HepG2 (cell line): ENCODE data around the gene FAM193A. TPM values are rescaled to one million over a fixed set of nuclear protein-coding genes. Genes with fewer than 3 reads are reported as not detected.

ENCODE experiments used
- ATAC-seq: fragments of 200-7000 bp; cut with Tn5 transposase; 3 replicates; pipeline ENCODE4 v1.9.1; 2020; ENCODE audit warnings: mild to moderate bottlenecking, moderate library complexity
- BruUV-seq: library from RNA; stranded (reverse); fragments of 400-500 nt; replicated peaks from 2 replicates; lab custom pipeline; 2021; lab: Mats Ljungman, UMichigan
- CTCF ChIA-PET: fragments of 300-600 bp; formaldehyde crosslinking; extraction: SDS; loops from one replicate; lab custom pipeline; 2021; ENCODE audit warnings: low total read pairs, inconsistent platforms, low intra/inter-chr PET ratio; lab: Yijun Ruan, JAX
- POLR2A ChIA-PET: fragments of 350-600 bp; sonication (Branson Sonifier 250); formaldehyde crosslinking; loops from one replicate; lab custom pipeline; 2020; ENCODE audit warnings: antibody characterized with exemption, inconsistent platforms; lab: Yijun Ruan, JAX
- DNase-seq: peaks from one replicate; pipeline ENCODE4 v3.0.0-alpha.2; 2015; ENCODE audit warnings: low spot score
- FAIRE-seq: peaks from 3 replicates; lab custom pipeline; 2011; peaks lifted over from hg19 to GRCh38; lab: Jason Lieb, UNC
- H2AFZ ChIP-seq: one replicate; pipeline ENCODE4 v1.6.1; 2011; ENCODE audit warnings: low read length, inconsistent platforms
- H3K27ac ChIP-seq: fragments of 300-600 bp; 3 replicates; pipeline ENCODE4 v1.8.0; 2011; ENCODE audit warnings: mixed run types, mild to moderate bottlenecking, mixed read lengths, low read length, inconsistent platforms; ENCODE audit not compliant: insufficient read depth; ENCODE audit errors: extremely low read length
- H3K27me3 ChIP-seq, 2 experiments: fragments of 200-600 bp in 1 of 2; 2 replicates in 1 of 2; 3 replicates in 1 of 2; pipeline versions ENCODE4 v1.6.0 to v1.8.0; 2011; ENCODE audit warnings: low read length in 2 of 2, mild to moderate bottlenecking in 2 of 2, moderate library complexity in 2 of 2, inconsistent platforms in 1 of 2; ENCODE audit not compliant: insufficient read depth in 2 of 2, control insufficient read depth in 1 of 2
- H3K36me3 ChIP-seq, 2 experiments: fragments of 200-600 bp in 1 of 2; replicated peaks in 1 of 2; 2 replicates in 1 of 2; 3 replicates in 1 of 2; pipeline versions ENCODE4 v1.5.1 to v1.8.0; 2011; ENCODE audit warnings: low read length in 2 of 2, inconsistent platforms in 1 of 2; ENCODE audit not compliant: insufficient read depth in 2 of 2, control insufficient read depth in 1 of 2
- H3K4me1 ChIP-seq: 2 replicates; pipeline ENCODE4 v1.5.1; 2012; ENCODE audit warnings: low read length, inconsistent platforms; ENCODE audit not compliant: insufficient read depth
- H3K4me2 ChIP-seq: 2 replicates; pipeline ENCODE4 v1.6.0; 2011; ENCODE audit warnings: low read depth, low read length, inconsistent platforms
- H3K4me3 ChIP-seq, 3 experiments: fragments of 200-600 bp in 1 of 3; sonication (generic), shearing (Covaris generic) in 1 of 3; replicated peaks in 1 of 3; 2 replicates each; pipeline ENCODE4 v1.5.1; 2011 to 2016; ENCODE audit warnings: low read length in 3 of 3, inconsistent platforms in 2 of 3, low read depth in 2 of 3, mild to moderate bottlenecking in 2 of 3, control low read depth in 1 of 3, mixed read lengths in 1 of 3; ENCODE audit not compliant: insufficient read depth in 1 of 3
- H3K79me2 ChIP-seq: one replicate; pipeline ENCODE4 v1.6.1; 2011; ENCODE audit warnings: low read length, inconsistent platforms; ENCODE audit not compliant: insufficient read depth
- H3K9ac ChIP-seq: 2 replicates; pipeline ENCODE4 v1.6.0; 2011; ENCODE audit warnings: mild to moderate bottlenecking, low read depth, low read length, inconsistent platforms; ENCODE audit not compliant: insufficient read depth
- H3K9me3 ChIP-seq: 2 replicates; pipeline ENCODE4 v1.5.1; 2012; ENCODE audit warnings: mild to moderate bottlenecking, low read length
- H4K20me1 ChIP-seq: 2 replicates; pipeline ENCODE4 v1.6.0; 2011; ENCODE audit warnings: inconsistent platforms, mild to moderate bottlenecking, low read length, moderate library complexity; ENCODE audit not compliant: insufficient read depth
- AGO2 ChIP-seq: fragments of 200-400 bp; formaldehyde crosslinking; optimal IDR thresholded peaks from 2 replicates; pipeline ENCODE3; 2017; ENCODE audit warnings: mild to moderate bottlenecking, low read depth, low read length, moderate library complexity
- ARHGAP35 ChIP-seq: sonication (generic); formaldehyde crosslinking; IDR thresholded peaks from 2 replicates; pipeline ENCODE4 v1.9.0; 2022; ENCODE audit warnings: mild to moderate bottlenecking, inconsistent platforms, moderate library complexity, missing genetic modification reagents, borderline replicate concordance
- BRCA1 ChIP-seq: sonication (generic); formaldehyde crosslinking; IDR thresholded peaks from 2 replicates; pipeline ENCODE4 v1.4.0; 2020; ENCODE audit warnings: missing genetic modification reagents
- GABPB1 ChIP-seq: IDR thresholded peaks from 2 replicates; pipeline ENCODE4 v1.6.1; 2016; ENCODE audit warnings: mild to moderate bottlenecking, missing genetic modification reagents, moderate library complexity, missing compliant biosample characterization
- HBP1 ChIP-seq: IDR thresholded peaks from 2 replicates; pipeline ENCODE4 v1.6.1; 2016; ENCODE audit warnings: low read depth, control low read depth
- JDP2 ChIP-seq: sonication (generic); formaldehyde crosslinking; IDR thresholded peaks from 2 replicates; pipeline ENCODE4 v1.8.1; 2022; ENCODE audit warnings: missing genetic modification reagents, borderline replicate concordance
- MAF1 ChIP-seq: sonication (generic); formaldehyde crosslinking; IDR thresholded peaks from 2 replicates; pipeline ENCODE4 v1.5.0; 2020; ENCODE audit warnings: missing genetic modification reagents, borderline replicate concordance
- MYPOP ChIP-seq: sonication (generic); formaldehyde crosslinking; IDR thresholded peaks from 2 replicates; pipeline ENCODE4 v1.8.1; 2023; ENCODE audit warnings: mild to moderate bottlenecking, moderate library complexity, missing genetic modification reagents
- RFX1 ChIP-seq: fragments of 450-650 bp; IDR thresholded peaks from 2 replicates; pipeline ENCODE4 v1.6.1; 2017
- TERF1 ChIP-seq: sonication (generic); formaldehyde crosslinking; IDR thresholded peaks from 2 replicates; pipeline ENCODE4 v1.8.0; 2022; ENCODE audit warnings: mild to moderate bottlenecking, missing genetic modification reagents, moderate library complexity
- TFDP2 ChIP-seq: sonication (generic); formaldehyde crosslinking; IDR thresholded peaks from 2 replicates; pipeline ENCODE4 v1.4.0; 2020; ENCODE audit warnings: missing genetic modification reagents
- ZBTB33 ChIP-seq: sonication (generic); formaldehyde crosslinking; IDR thresholded peaks from 2 replicates; pipeline ENCODE4 v1.4.0; 2020; ENCODE audit warnings: missing genetic modification reagents
- ZNF292 ChIP-seq: sonication (generic); formaldehyde crosslinking; IDR thresholded peaks from 2 replicates; pipeline ENCODE4 v1.8.1; 2022; ENCODE audit warnings: mild to moderate bottlenecking, low read depth, missing genetic modification reagents, borderline replicate concordance
- ZNF337 ChIP-seq: sonication (generic); formaldehyde crosslinking; IDR thresholded peaks from 2 replicates; pipeline ENCODE4 v1.5.1; 2020; ENCODE audit warnings: missing genetic modification reagents, low read depth, mild to moderate bottlenecking, borderline replicate concordance
- ZNF557 ChIP-seq: sonication (generic); formaldehyde crosslinking; IDR thresholded peaks from 2 replicates; pipeline ENCODE4 v1.4.0; 2020; ENCODE audit warnings: missing genetic modification reagents
- ZNF567 ChIP-seq: sonication (generic); formaldehyde crosslinking; IDR thresholded peaks from 2 replicates; pipeline ENCODE4 v1.8.1; 2023; ENCODE audit warnings: mild to moderate bottlenecking, missing genetic modification reagents, borderline replicate concordance
- ZSCAN21 ChIP-seq: sonication (generic); formaldehyde crosslinking; IDR thresholded peaks from 2 replicates; pipeline ENCODE4 v1.8.0; 2022; ENCODE audit warnings: mild to moderate bottlenecking, missing genetic modification reagents, moderate library complexity, borderline replicate concordance
- ZSCAN31 ChIP-seq: sonication (generic); formaldehyde crosslinking; IDR thresholded peaks from 2 replicates; pipeline ENCODE4 v1.5.0; 2020; ENCODE audit warnings: low read depth, mild to moderate bottlenecking, missing genetic modification reagents
- WGBS: methylation state at CpG from one replicate; pipeline ENCODE4 v1.1.6; 2017; ENCODE audit warnings: low lambda C conversion rate; 5-methylcytosine and 5-hydroxymethylcytosine counted together
- in situ Hi-C: cut with HindIII; loops from 2 replicates; pipeline ENCODE4 v1.10.0; 2017; ENCODE audit warnings: low pct_unique_long_range_greater_than_20kb; ENCODE audit not compliant: extremely low pct_ligation_motif_present
- intact Hi-C: fragments of 100-400 bp; cut with micrococcal nuclease; formaldehyde crosslinking; loops from one replicate; pipeline ENCODE4 v1.10.0; 2022; ENCODE audit not compliant: unreplicated experiment
- polyA plus RNA-seq, 8 experiments: library from polyadenylated mRNA; depleted of rRNA in 3 of 8; stranded (reverse) in 7 of 8; unstranded in 1 of 8; fragments of >200 nt; fragmentation: Illumina TruSeq in 4 of 8; extraction: Trizol in 4 of 8; gene quantifications; 2 replicates each; pipeline versions ENCODE4 v1.2.1 to v1.2.3, GENCODE V29; 2011 to 2016; ENCODE audit warnings: low read depth in 4 of 8, missing spikeins in 1 of 8, mixed read lengths in 1 of 8; ENCODE audit not compliant: insufficient read depth in 1 of 8
- total RNA-seq, 5 experiments: library from RNA; depleted of rRNA; stranded (reverse); fragments of >200 nt; fragmentation: Illumina TruSeq; extraction: Trizol; gene quantifications; 2 replicates each; pipeline ENCODE4 v1.2.3, GENCODE V29; 2016; ENCODE audit warnings: low read depth in 1 of 5

Gene FAM193A
- total and polyA plus RNA-seq, 2 of the 13 experiments (the other 11 are each of a cell fraction or from before 2014, with no cell fraction given): 5.7 to 8.7 TPM

GRCh38 chr4:2593003-2593402 lies 56.6 kb downstream of the FAM193A start:
- CTCF ChIA-PET: no interaction called here
- WGBS: 92% methylated on average over 5 of the region's 5 CpGs
- no peak overlapping the region for H3K4me3 ChIP-seq
- H3K4me1 ChIP-seq: peaks cover 45% of the 10 kb centered on the region
- intact Hi-C loops: loop anchor here (10.0 kb wide), 1 partner anchor 48 kb away; no protein-coding TSS in a partner anchor
- BruUV-seq: no TSS peak
- no peaks in the 10 kb centered on the region for H3K9me3 ChIP-seq
- TF ChIP-seq AGO2: no peak
- TF ChIP-seq ZNF557: no peak
- no peak for TF ChIP-seq RFX1
- TF ChIP-seq ARHGAP35 (CRISPR knock-in tag): no peak
- no peak for TF ChIP-seq ZSCAN31 (CRISPR knock-in tag)
- TF ChIP-seq MYPOP (CRISPR knock-in tag): no peak
- TF ChIP-seq ZSCAN21 (CRISPR knock-in tag): no peak
- no peak for TF ChIP-seq TERF1 (CRISPR knock-in tag)
- no peak for TF ChIP-seq MAF1 (CRISPR knock-in tag)
- TF ChIP-seq GABPB1 (CRISPR knock-in tag): no peak
- no peak for TF ChIP-seq TFDP2 (CRISPR knock-in tag)
- TF ChIP-seq ZNF292: no peak
- no peak for TF ChIP-seq ZNF337
- no peak for TF ChIP-seq ZNF567 (CRISPR knock-in tag)
- no peak for TF ChIP-seq BRCA1 (CRISPR knock-in tag)
- TF ChIP-seq HBP1: no peak
- no peak for TF ChIP-seq ZBTB33 (CRISPR knock-in tag)
- no peak for TF ChIP-seq JDP2 (CRISPR knock-in tag)
- TF ChIP-seq, all 625 proteins: peak for 0
- DNase-seq (no peak), ATAC-seq (peak; percentile 8), FAIRE-seq (no peak)
- H2AFZ ChIP-seq: no peak overlapping the region
- H3K4me2 ChIP-seq: no peak overlapping the region
- POLR2A ChIA-PET: interaction anchor here (1.3 kb wide), 1 partner anchor 57 kb away, joined by 3 read pairs; the partner anchor contains the start of gene FAM193A
- in situ Hi-C loops: no loop called here
- peaks cover 70% of the 10 kb centered on the region for H4K20me1 ChIP-seq
- no peak overlapping the region for H3K9ac ChIP-seq
- H3K79me2 ChIP-seq: peaks cover 91% of the 10 kb centered on the region
- H3K27me3 ChIP-seq: no peaks in the 10 kb centered on the region
- no peak overlapping the region for H3K27ac ChIP-seq
- H3K36me3 ChIP-seq: peaks cover 3 to 8% of the 10 kb centered on the region in 2 experiments; a peak in 3 of 5 replicates
